Lung microvascular endothelial cell (primary cell): ENCODE results near the gene OLFML2A. TPM values are rescaled to one million over a fixed set of nuclear protein-coding genes. Genes with fewer than 3 reads are reported as not detected.

Experiments
- DNase-seq, 2 donors: peaks; one replicate each; pipeline versions ENCODE4 v3.0.0 to v3.0.0-alpha.2; 2010; ENCODE audit warnings: low read depth in 2 of 2
- total RNA-seq: library from RNA; depleted of rRNA; stranded (reverse); fragments of >200 nt; gene quantifications from 2 replicates; pipeline ENCODE4 v1.2.1, GENCODE V29; 2014

The OLFML2A gene
- total RNA-seq, 1 donor from 2014 or later = 2.2 TPM

- no peak for DNase-seq
Observed at GRCh38 chr9:124797343-124798103, 20.6 kb downstream of the OLFML2A start.

- DNase-seq = no peak
Observed at GRCh38 chr9:124799274-124800006, 22.5 kb downstream of the OLFML2A start.

GRCh38 chr9:124800306-124801259 is 23.6 kb downstream of the OLFML2A start:
- DNase-seq = peak; percentile 29 to 88

GRCh38 chr9:124801356-124801755 is 24.4 kb downstream of the OLFML2A start:
- no peak for DNase-seq

- DNase-seq = no peak
Observed at GRCh38 chr9:124802426-124802825, 25.5 kb downstream of the OLFML2A start.

GRCh38 chr9:124803911-124804310 is 27.0 kb downstream of the OLFML2A start:
- DNase-seq = no peak

GRCh38 chr9:124805186-124805585 is 28.3 kb downstream of the OLFML2A start:
- DNase-seq = no peak

- DNase-seq = no peak
Observed at GRCh38 chr9:124808246-124808956, 31.5 kb downstream of the OLFML2A start.

- DNase-seq = no peak
Observed at GRCh38 chr9:124809211-124809610, 32.3 kb downstream of the OLFML2A start.

GRCh38 chr9:124809741-124810500 is 33.0 kb downstream of the OLFML2A start:
- no peak for DNase-seq

GRCh38 chr9:124810663-124811355 is 33.9 kb downstream of the OLFML2A start:
- peak in 1 of 2 donors; percentile 53 for DNase-seq

- DNase-seq = peak in 1 of 2 donors; percentile 41
Observed at GRCh38 chr9:124812441-124812876, 35.5 kb downstream of the OLFML2A start.

- no peak for DNase-seq
Observed at GRCh38 chr9:124813041-124813440, 36.1 kb downstream of the OLFML2A start.

GRCh38 chr9:124813501-124814163 is 36.7 kb downstream of the OLFML2A start:
- DNase-seq = no peak

- DNase-seq = no peak
Observed at GRCh38 chr9:124814164-124814535, 37.2 kb downstream of the OLFML2A start.

GRCh38 chr9:124815601-124816000 is 38.7 kb downstream of the OLFML2A start:
- no peak for DNase-seq

GRCh38 chr9:124818431-124819281 is 41.7 kb downstream of the OLFML2A start:
- DNase-seq = peak in 1 of 2 donors; percentile 79
